Liver (tissue), 9 donors: ENCODE results near the gene NPPC. TPM values are rescaled to one million over a fixed set of nuclear protein-coding genes. Genes with fewer than 3 reads are reported as not detected.

Experiments
- DNase-seq: peaks from one replicate; pipeline ENCODE4 v3.0.0-alpha.2; 2017; ENCODE audit warnings: low spot score
- H3K27ac ChIP-seq, 2 donors: one replicate each; pipeline ENCODE4 v1.7.0; 2013; ENCODE audit warnings: inconsistent platforms in 2 of 2, low read length in 2 of 2, control low read depth in 1 of 2, low read depth in 1 of 2, mild to moderate bottlenecking in 1 of 2
- H3K27me3 ChIP-seq, 4 donors: one replicate each; pipeline versions ENCODE4 v1.6.1 to v1.7.0; 2013; ENCODE audit warnings: low read length in 3 of 4, inconsistent platforms in 1 of 4, mild to moderate bottlenecking in 1 of 4, moderate library complexity in 1 of 4; ENCODE audit not compliant: control insufficient read depth in 4 of 4, insufficient read depth in 4 of 4
- H3K36me3 ChIP-seq, 4 donors: one replicate each; pipeline versions ENCODE4 v1.6.1 to v1.7.0; 2013; ENCODE audit warnings: low read length in 3 of 4, mild to moderate bottlenecking in 3 of 4, low read depth in 1 of 4, moderate library complexity in 1 of 4; ENCODE audit not compliant: control insufficient read depth in 4 of 4, insufficient read depth in 3 of 4
- H3K4me1 ChIP-seq, 4 donors: one replicate each; pipeline versions ENCODE4 v1.6.1 to v1.7.0; 2013; ENCODE audit warnings: low read length in 3 of 4, mild to moderate bottlenecking in 3 of 4, moderate library complexity in 1 of 4; ENCODE audit not compliant: control insufficient read depth in 4 of 4, insufficient read depth in 4 of 4
- H3K4me3 ChIP-seq, 3 donors: one replicate each; pipeline versions ENCODE4 v1.6.1 to v1.7.0; 2013; ENCODE audit warnings: low read length in 3 of 3, control low read depth in 1 of 3, low read depth in 1 of 3, mild to moderate bottlenecking in 1 of 3
- H3K9ac ChIP-seq, 2 donors: one replicate each; pipeline ENCODE4 v1.7.0; 2013; ENCODE audit warnings: low read length in 2 of 2, mild to moderate bottlenecking in 2 of 2, moderate library complexity in 2 of 2, control low read depth in 1 of 2, low read depth in 1 of 2
- H3K9me3 ChIP-seq, 4 donors: one replicate each; pipeline versions ENCODE4 v1.6.1 to v1.7.0; 2013; ENCODE audit warnings: low read length in 3 of 4; ENCODE audit not compliant: control insufficient read depth in 4 of 4
- EGR1 ChIP-seq, 2 donors: IDR thresholded peaks; 2 replicates each; pipeline ENCODE4 v1.6.1; 2016 to 2018; ENCODE audit warnings: antibody characterized with exemption in 2 of 2, low read depth in 2 of 2
- FOXA1 ChIP-seq: IDR thresholded peaks from 2 replicates; pipeline ENCODE4 v1.6.1; 2016; ENCODE audit warnings: antibody characterized with exemption
- FOXA2 ChIP-seq: IDR thresholded peaks from 2 replicates; pipeline ENCODE4 v1.6.1; 2016; ENCODE audit warnings: antibody characterized with exemption
- GABPA ChIP-seq, 2 donors: IDR thresholded peaks in 1 of 2; conservative IDR thresholded peaks in 1 of 2; 2 replicates each; pipeline ENCODE4 v1.6.1; 2016; ENCODE audit warnings: antibody characterized with exemption in 2 of 2, mild to moderate bottlenecking in 1 of 2, moderate library complexity in 1 of 2
- HNF4A ChIP-seq, 2 donors: conservative IDR thresholded peaks; 2 replicates each; pipeline ENCODE4 v1.6.1; 2016; ENCODE audit warnings: antibody characterized with exemption in 2 of 2, mild to moderate bottlenecking in 2 of 2
- HNF4G ChIP-seq: IDR thresholded peaks from 2 replicates; pipeline ENCODE4 v1.6.1; 2016; ENCODE audit warnings: antibody characterized with exemption
- JUND ChIP-seq, 2 donors: IDR thresholded peaks; 2 replicates each; pipeline ENCODE4 v1.6.1; 2016; ENCODE audit warnings: antibody characterized with exemption in 2 of 2
- NR2F2 ChIP-seq: IDR thresholded peaks from 2 replicates; pipeline ENCODE4 v1.6.1; 2016; ENCODE audit warnings: antibody characterized with exemption
- SP1 ChIP-seq: IDR thresholded peaks from 2 replicates; pipeline ENCODE4 v1.6.1; 2018; ENCODE audit warnings: antibody characterized with exemption, mild to moderate bottlenecking
- TAF1 ChIP-seq: conservative IDR thresholded peaks from 2 replicates; pipeline ENCODE4 v1.6.1; 2016; ENCODE audit warnings: antibody characterized with exemption, mild to moderate bottlenecking
- YY1 ChIP-seq: IDR thresholded peaks from 2 replicates; pipeline ENCODE4 v1.6.1; 2016; ENCODE audit warnings: antibody characterized with exemption, mild to moderate bottlenecking
- WGBS: extraction: QIAGEN DNeasy Blood & Tissue Kit; methylation state at CpG from one replicate; pipeline ENCODE4 v1.1.7; 2013; 5-methylcytosine and 5-hydroxymethylcytosine counted together
- polyA plus RNA-seq, 2 donors: library from polyadenylated mRNA; stranded (reverse) in 1 of 2; unstranded in 1 of 2; fragments of 200-250 nt in 1 of 2; fragments of >200 nt in 1 of 2; fragmentation: Nextera tagmentation in 1 of 2; extraction: Ambion mirVana in 1 of 2; gene quantifications; one replicate each; pipeline versions ENCODE4 v1.2.1 to v1.2.3, GENCODE V29; 2013 to 2015
- total RNA-seq, 2 donors: library from RNA; depleted of rRNA; stranded (reverse); fragments of >200 nt; gene quantifications; one replicate each; pipeline ENCODE4 v1.2.3, GENCODE V29; 2014
- TF ChIP-seq, protein P1 (sequence below): IDR thresholded peaks from 2 replicates; pipeline ENCODE4 v1.6.1; 2016; ENCODE audit warnings: antibody characterized with exemption, mild to moderate bottlenecking
- TF ChIP-seq, protein P2 (sequence below): IDR thresholded peaks from 2 replicates; pipeline ENCODE4 v1.6.1; 2016; ENCODE audit warnings: antibody characterized with exemption
- TF ChIP-seq, protein P3 (sequence below): IDR thresholded peaks from 2 replicates; pipeline ENCODE4 v1.6.1; 2016; ENCODE audit warnings: antibody characterized with exemption
- TF ChIP-seq, protein P4 (sequence below): IDR thresholded peaks from 2 replicates; pipeline ENCODE4 v1.6.1; 2016; ENCODE audit warnings: antibody characterized with exemption
- TF ChIP-seq, protein P5 (sequence below): fragments of 150-350 bp; IDR thresholded peaks from 2 replicates; pipeline ENCODE4 v1.5.1; 2017; ENCODE audit warnings: improper control_type of control experiment, low read depth, low read length; ENCODE audit not compliant: missing input control
- donor health status: healthy.
- donor health status: healthy.
- donor health status: healthy.
- donor health status: healthy.
- donor health status: healthy.

The NPPC gene
- total and polyA plus RNA-seq, 4 donors, result 0.47 TPM; not detected in 3

DNA sequence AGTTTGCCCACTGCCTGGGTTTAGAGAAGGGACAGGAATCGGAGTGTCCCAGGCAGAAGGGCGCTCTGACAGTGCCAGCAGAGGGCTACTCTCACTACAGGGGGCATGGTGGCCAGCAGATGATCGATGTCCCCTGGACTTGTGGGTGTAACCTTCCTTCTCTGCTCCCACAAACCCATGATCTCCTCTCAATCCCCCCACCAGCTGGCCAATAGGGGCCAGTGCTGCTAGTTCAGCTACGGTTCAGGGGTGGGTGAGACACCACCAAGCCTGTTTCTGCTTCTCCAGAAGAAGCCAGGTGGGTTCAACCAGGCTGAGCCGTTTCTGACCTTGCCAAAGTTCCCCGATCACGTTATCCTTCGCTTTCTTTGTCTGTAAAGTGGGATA, 1.3 kb downstream of the NPPC start (continued):
- TF ChIP-seq, protein P1, sequence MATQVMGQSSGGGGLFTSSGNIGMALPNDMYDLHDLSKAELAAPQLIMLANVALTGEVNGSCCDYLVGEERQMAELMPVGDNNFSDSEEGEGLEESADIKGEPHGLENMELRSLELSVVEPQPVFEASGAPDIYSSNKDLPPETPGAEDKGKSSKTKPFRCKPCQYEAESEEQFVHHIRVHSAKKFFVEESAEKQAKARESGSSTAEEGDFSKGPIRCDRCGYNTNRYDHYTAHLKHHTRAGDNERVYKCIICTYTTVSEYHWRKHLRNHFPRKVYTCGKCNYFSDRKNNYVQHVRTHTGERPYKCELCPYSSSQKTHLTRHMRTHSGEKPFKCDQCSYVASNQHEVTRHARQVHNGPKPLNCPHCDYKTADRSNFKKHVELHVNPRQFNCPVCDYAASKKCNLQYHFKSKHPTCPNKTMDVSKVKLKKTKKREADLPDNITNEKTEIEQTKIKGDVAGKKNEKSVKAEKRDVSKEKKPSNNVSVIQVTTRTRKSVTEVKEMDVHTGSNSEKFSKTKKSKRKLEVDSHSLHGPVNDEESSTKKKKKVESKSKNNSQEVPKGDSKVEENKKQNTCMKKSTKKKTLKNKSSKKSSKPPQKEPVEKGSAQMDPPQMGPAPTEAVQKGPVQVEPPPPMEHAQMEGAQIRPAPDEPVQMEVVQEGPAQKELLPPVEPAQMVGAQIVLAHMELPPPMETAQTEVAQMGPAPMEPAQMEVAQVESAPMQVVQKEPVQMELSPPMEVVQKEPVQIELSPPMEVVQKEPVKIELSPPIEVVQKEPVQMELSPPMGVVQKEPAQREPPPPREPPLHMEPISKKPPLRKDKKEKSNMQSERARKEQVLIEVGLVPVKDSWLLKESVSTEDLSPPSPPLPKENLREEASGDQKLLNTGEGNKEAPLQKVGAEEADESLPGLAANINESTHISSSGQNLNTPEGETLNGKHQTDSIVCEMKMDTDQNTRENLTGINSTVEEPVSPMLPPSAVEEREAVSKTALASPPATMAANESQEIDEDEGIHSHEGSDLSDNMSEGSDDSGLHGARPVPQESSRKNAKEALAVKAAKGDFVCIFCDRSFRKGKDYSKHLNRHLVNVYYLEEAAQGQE, result no peak
- TF ChIP-seq, protein P2, sequence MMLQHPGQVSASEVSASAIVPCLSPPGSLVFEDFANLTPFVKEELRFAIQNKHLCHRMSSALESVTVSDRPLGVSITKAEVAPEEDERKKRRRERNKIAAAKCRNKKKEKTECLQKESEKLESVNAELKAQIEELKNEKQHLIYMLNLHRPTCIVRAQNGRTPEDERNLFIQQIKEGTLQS, result no peak

DNA sequence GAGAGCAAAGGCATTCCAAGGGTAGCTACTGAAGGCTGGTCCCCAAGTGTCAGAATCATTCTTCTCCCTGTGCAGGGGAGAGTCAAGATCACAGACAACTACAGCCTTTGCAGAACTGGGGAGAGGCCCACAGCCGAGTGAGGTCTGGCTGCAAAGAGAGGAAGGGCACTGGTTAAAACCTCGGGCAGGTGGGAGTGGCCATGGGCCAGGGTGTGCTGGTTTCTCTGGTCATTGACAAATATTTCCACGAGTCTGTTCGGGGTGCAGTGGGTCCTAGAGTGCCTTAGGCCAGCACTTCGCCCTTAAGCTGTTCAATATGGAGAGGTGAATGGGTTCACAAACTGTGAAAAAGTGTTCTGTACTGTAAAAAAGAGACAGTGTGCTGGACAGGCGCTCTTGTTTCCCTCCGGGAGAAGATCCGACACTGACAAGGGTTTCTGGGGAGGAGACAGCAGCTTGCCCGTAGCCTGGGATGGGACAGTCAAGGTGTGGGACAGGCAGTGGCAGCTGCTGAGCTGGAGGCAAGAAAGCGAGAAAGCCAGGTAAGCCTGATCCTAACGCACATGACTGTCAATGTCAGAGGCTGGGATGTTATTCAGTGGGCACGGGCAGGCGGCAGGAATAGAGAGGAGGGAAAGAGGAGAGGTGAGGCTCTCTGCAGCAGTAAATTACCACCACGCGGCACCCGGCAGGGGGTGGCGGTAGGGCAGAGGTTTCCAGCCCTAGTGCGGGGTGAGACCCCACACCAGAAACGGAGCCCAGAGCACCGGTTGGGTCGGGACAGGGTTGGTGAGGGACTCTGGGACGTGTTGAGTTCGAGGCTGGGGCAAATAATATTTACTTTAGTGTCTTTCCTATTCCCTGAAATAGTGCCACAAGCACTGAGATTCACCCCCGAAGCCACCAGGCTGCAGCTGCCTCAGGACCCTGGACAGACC, 2.0 kb downstream of the NPPC start:
- H3K27ac ChIP-seq, result no peak overlapping the region
- H3K9ac ChIP-seq, result no peak overlapping the region
- H3K27me3 ChIP-seq, result peaks cover 0 to 11% (median 1%) of the 10 kb centered on the region in 4 donors
- H3K36me3 ChIP-seq, result no peaks in the 10 kb centered on the region
- peaks cover 9 to 27% (median 19%) of the 10 kb centered on the region in 4 donors for H3K4me1 ChIP-seq
- TF ChIP-seq NR2F2 (no peak), TAF1 (no peak), HNF4A (conservative IDR thresholded peaks at IDR 0.05) (no peak), FOXA2 (no peak)
- DNase-seq, result no peak
- no peak overlapping the region for H3K4me3 ChIP-seq
- H3K9me3 ChIP-seq, result no peaks in the 10 kb centered on the region
- WGBS, result 63% methylated on average over 24 of the region's 24 CpGs

DNA sequence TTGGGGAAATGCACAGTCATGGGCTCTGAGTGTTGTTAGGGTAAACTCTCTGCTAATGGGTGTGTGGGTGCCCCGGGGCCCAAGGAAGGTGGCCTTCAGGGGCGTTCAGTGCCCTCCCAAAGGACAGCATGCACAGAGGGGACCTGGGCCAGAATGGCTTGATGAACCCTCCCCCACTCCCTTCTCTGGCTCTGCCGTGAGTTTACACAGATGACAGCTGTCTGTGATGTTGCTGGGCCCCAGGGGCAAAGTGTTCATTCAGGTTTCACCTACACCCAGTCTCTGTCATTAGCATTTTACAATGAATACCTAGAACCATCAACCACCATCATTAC, 3.2 kb downstream of the NPPC start:
- Histone ChIP-seq H3K27me3 (peaks cover 0 to 11% (median 1%) of the 10 kb centered on the region in 4 donors), H3K9me3 (no peaks in the 10 kb centered on the region), H3K4me1 (peaks cover 9 to 27% (median 19%) of the 10 kb centered on the region in 4 donors), H3K27ac (no peak overlapping the region), H3K9ac (no peak overlapping the region), H3K36me3 (no peaks in the 10 kb centered on the region), H3K4me3 (no peak overlapping the region)
- no peak for DNase-seq
- WGBS, result 66% methylated on average over 3 of the region's 3 CpGs
- no peak for TF ChIP-seq HNF4G

DNA sequence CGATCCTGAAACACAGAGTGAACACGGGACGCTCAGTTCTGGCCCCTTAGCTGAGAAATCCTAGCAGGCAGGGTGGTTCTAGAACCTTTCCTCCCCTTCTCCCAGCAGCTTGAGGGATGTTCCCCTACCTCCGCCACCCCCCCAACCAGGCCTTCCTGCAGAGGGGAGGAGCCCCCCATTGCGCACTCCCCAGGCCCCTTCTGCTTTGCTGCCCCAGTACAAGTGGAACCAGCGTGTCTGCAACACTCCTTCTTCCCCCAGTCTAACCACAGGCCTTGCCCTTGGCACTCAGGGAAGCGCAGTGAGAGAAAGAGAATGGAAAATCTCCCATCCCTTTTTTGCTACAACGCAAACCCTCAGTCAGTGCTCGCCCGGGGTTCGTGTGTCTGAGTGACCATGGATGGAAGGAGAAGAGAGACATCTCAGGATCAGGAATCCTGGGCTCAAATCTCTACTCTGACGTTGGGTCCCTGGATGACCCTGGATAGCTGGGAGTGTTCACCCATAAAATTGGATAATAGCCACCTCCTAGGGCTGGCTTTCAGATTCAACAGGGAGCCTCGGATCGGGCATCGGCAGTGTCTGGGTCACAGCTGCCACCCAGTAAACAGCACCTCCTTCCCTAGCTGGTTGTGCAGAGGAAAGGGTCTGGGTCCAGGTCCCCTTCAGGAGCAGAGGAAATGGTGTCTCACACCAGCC, 3.7 kb downstream of the NPPC start:
- 81% methylated on average over 15 of the region's 15 CpGs for WGBS
- Histone ChIP-seq H3K27me3 (peaks cover 0 to 11% (median 1%) of the 10 kb centered on the region in 4 donors), H3K9me3 (no peaks in the 10 kb centered on the region), H3K4me1 (peaks cover 9 to 27% (median 19%) of the 10 kb centered on the region in 4 donors), H3K36me3 (no peaks in the 10 kb centered on the region), H3K4me3 (no peak overlapping the region), H3K27ac (no peak overlapping the region), H3K9ac (no peak overlapping the region)
- no peak for DNase-seq
- TF ChIP-seq HNF4G, result no peak
- no peak for TF ChIP-seq FOXA1
- no peak for TF ChIP-seq FOXA2
- no peak for TF ChIP-seq GABPA (IDR thresholded peaks at IDR 0.05 in 1 of 2, conservative IDR thresholded peaks at IDR 0.05 in 1 of 2)
- TF ChIP-seq JUND (IDR thresholded peaks at IDR 0.05), result no peak
- TF ChIP-seq, protein P2, result no peak
- TF ChIP-seq, protein P3, sequence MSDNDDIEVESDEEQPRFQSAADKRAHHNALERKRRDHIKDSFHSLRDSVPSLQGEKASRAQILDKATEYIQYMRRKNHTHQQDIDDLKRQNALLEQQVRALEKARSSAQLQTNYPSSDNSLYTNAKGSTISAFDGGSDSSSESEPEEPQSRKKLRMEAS, result no peak
- TF ChIP-seq, protein P4, sequence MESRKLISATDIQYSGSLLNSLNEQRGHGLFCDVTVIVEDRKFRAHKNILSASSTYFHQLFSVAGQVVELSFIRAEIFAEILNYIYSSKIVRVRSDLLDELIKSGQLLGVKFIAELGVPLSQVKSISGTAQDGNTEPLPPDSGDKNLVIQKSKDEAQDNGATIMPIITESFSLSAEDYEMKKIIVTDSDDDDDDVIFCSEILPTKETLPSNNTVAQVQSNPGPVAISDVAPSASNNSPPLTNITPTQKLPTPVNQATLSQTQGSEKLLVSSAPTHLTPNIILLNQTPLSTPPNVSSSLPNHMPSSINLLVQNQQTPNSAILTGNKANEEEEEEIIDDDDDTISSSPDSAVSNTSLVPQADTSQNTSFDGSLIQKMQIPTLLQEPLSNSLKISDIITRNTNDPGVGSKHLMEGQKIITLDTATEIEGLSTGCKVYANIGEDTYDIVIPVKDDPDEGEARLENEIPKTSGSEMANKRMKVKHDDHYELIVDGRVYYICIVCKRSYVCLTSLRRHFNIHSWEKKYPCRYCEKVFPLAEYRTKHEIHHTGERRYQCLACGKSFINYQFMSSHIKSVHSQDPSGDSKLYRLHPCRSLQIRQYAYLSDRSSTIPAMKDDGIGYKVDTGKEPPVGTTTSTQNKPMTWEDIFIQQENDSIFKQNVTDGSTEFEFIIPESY, result no peak
- no peak for TF ChIP-seq NR2F2
- no peak for TF ChIP-seq EGR1 (IDR thresholded peaks at IDR 0.05; ENCODE audit: low read depth in 2 of 2)
- TF ChIP-seq, protein P5, sequence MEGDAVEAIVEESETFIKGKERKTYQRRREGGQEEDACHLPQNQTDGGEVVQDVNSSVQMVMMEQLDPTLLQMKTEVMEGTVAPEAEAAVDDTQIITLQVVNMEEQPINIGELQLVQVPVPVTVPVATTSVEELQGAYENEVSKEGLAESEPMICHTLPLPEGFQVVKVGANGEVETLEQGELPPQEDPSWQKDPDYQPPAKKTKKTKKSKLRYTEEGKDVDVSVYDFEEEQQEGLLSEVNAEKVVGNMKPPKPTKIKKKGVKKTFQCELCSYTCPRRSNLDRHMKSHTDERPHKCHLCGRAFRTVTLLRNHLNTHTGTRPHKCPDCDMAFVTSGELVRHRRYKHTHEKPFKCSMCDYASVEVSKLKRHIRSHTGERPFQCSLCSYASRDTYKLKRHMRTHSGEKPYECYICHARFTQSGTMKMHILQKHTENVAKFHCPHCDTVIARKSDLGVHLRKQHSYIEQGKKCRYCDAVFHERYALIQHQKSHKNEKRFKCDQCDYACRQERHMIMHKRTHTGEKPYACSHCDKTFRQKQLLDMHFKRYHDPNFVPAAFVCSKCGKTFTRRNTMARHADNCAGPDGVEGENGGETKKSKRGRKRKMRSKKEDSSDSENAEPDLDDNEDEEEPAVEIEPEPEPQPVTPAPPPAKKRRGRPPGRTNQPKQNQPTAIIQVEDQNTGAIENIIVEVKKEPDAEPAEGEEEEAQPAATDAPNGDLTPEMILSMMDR, result no peak
- no peak for TF ChIP-seq YY1
- no peak for TF ChIP-seq HNF4A (conservative IDR thresholded peaks at IDR 0.05)
- TF ChIP-seq SP1, result no peak
